Ovary (tissue), 3 donors: Measurements from ENCODE around the gene RASGRP4.

Experiments
- EP300 ChIP-seq: sonication (generic); formaldehyde crosslinking; IDR thresholded peaks from one replicate; pipeline ENCODE4 v1.6.1; 2017; ENCODE audit warnings: antibody characterized with exemption
- POLR2A ChIP-seq: fragments of 450-650 bp; IDR thresholded peaks from one replicate; pipeline ENCODE4 v1.6.1; 2017; ENCODE audit warnings: antibody characterized with exemption, mild to moderate bottlenecking, moderate library complexity
- TF ChIP-seq, protein P1 (sequence below), 3 donors: fragments of 450-650 bp in 2 of 3; fragments of 200-600 bp in 1 of 3; IDR thresholded peaks; one replicate each; pipeline versions ENCODE4 v1.5.1 to v1.8.0; 2016 to 2022; ENCODE audit warnings: antibody characterized with exemption in 3 of 3, mild to moderate bottlenecking in 1 of 3
- donor health status: DM: no; HTN: no; CAD: no.

- TF ChIP-seq, protein P1, sequence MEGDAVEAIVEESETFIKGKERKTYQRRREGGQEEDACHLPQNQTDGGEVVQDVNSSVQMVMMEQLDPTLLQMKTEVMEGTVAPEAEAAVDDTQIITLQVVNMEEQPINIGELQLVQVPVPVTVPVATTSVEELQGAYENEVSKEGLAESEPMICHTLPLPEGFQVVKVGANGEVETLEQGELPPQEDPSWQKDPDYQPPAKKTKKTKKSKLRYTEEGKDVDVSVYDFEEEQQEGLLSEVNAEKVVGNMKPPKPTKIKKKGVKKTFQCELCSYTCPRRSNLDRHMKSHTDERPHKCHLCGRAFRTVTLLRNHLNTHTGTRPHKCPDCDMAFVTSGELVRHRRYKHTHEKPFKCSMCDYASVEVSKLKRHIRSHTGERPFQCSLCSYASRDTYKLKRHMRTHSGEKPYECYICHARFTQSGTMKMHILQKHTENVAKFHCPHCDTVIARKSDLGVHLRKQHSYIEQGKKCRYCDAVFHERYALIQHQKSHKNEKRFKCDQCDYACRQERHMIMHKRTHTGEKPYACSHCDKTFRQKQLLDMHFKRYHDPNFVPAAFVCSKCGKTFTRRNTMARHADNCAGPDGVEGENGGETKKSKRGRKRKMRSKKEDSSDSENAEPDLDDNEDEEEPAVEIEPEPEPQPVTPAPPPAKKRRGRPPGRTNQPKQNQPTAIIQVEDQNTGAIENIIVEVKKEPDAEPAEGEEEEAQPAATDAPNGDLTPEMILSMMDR (IDR thresholded peaks at IDR 0.05), result no peak
- TF ChIP-seq POLR2A, result no peak
- no peak for TF ChIP-seq EP300
Observed at GRCh38 chr19:38373907-38374331, 52.1 kb downstream of the RASGRP4 start.
